ENCODE measurements around the gene CFAP99. TPM values are rescaled to one million over a fixed set of nuclear protein-coding genes. Genes with fewer than 3 reads are reported as not detected.

CFAP99 gene
- total and polyA plus RNA-seq, 9 of the 15 experiments (the other 6 are each of a cell fraction or from before 2014, with no cell fraction given) = 0.07 to 0.18 (median 0.09) TPM; not detected in 6

DNA sequence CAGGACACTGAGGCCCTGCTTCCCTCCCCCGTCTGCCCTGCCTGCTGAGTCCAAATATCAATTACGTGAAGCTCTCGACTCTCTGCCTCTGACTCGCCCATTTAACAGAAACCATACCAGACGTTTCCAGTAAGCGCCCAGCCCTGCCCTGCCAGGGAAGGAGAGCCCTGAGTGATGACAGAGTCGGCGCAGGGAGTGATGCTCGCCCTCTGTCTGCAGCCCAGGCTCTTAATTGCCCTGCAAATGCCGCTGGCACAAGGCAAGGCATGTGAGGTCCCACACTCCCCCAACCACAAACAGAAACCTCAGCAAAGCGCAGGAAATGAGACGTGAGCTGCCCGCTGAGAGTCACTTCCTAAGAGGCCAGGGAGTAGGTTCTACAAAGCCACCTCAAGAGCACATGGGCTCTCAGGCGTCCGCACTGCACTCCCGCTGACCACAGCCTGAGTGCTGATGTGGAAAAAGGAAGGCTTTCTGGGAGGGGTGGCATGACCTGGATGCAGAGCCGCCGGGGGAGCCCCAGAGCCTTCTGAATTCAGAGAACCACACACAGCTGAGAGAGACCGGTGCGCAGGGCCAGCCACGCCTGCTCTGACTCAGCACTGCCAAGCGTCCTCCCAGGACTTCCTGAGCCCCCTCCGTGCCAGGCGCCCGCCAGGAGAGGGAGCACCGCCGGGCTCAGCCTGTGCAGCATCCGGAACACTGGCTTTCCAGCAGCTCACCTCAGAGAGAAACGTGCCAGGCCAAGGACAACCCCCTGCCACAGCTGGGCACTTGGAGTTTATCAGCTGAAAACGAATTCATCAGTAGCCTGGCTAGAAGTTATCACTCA lies 5.7 kb upstream of the CFAP99 start (continued):
- TF ChIP-seq NR2C1 (IDR thresholded peaks at IDR 0.05) (no peak; the same call in none of the 2 replicates), NR2C1 (tag; IDR thresholded peaks at IDR 0.05) (no peak), HNRNPK (IDR thresholded peaks at IDR 0.05; ENCODE audit: low read depth, low read length, poor library complexity, severe bottlenecking) (no peak), SMAD4 (CRISPR knock-in tag; conservative IDR thresholded peaks at IDR 0.05) (no peak; the same call in none of the 2 replicates), NUFIP1 (IDR thresholded peaks at IDR 0.05; ENCODE audit: partially characterized antibody) (no peak), ZNF134 (CRISPR knock-in tag; conservative IDR thresholded peaks at IDR 0.05) (no peak), CEBPG (CRISPR knock-in tag; IDR thresholded peaks at IDR 0.05) (no peak; the same call in 1 of the 2 replicates), CEBPG (tag; conservative IDR thresholded peaks at IDR 0.05 in 1 of 2, IDR thresholded peaks at IDR 0.05 in 1 of 2) (no peak), ZNF75A (CRISPR knock-in tag; IDR thresholded peaks at IDR 0.05) (no peak), HDAC1 (IDR thresholded peaks at IDR 0.05) (peak in 1 of 2 experiments; percentile 66; a peak in 1 of 4 replicates), TAL1 (IDR thresholded peaks at IDR 0.05) (no peak), SRF (CRISPR knock-in tag; IDR thresholded peaks at IDR 0.05) (no peak), CBX1 (IDR thresholded peaks at IDR 0.05; ENCODE audit: low read depth) (peak; percentile 60; the same call in 1 of the 2 replicates), ZNF347 (CRISPR knock-in tag; IDR thresholded peaks at IDR 0.05; ENCODE audit: low read depth) (no peak), MAFK (IDR thresholded peaks at IDR 0.05; ENCODE audit: low read length) (peak; percentile 75), BMI1 (IDR thresholded peaks at IDR 0.05; ENCODE audit: low read length) (no peak), ZNF253 (CRISPR knock-in tag; conservative IDR thresholded peaks at IDR 0.05) (no peak)
- TF ChIP-seq, protein P1, sequence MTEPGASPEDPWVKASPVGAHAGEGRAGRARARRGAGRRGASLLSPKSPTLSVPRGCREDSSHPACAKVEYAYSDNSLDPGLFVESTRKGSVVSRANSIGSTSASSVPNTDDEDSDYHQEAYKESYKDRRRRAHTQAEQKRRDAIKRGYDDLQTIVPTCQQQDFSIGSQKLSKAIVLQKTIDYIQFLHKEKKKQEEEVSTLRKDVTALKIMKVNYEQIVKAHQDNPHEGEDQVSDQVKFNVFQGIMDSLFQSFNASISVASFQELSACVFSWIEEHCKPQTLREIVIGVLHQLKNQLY (CRISPR knock-in tag; conservative IDR thresholded peaks at IDR 0.05) = no peak
- TF ChIP-seq, protein P2, sequence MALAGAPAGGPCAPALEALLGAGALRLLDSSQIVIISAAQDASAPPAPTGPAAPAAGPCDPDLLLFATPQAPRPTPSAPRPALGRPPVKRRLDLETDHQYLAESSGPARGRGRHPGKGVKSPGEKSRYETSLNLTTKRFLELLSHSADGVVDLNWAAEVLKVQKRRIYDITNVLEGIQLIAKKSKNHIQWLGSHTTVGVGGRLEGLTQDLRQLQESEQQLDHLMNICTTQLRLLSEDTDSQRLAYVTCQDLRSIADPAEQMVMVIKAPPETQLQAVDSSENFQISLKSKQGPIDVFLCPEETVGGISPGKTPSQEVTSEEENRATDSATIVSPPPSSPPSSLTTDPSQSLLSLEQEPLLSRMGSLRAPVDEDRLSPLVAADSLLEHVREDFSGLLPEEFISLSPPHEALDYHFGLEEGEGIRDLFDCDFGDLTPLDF (CRISPR knock-in tag; IDR thresholded peaks at IDR 0.05) = no peak
- TF ChIP-seq, protein P3, sequence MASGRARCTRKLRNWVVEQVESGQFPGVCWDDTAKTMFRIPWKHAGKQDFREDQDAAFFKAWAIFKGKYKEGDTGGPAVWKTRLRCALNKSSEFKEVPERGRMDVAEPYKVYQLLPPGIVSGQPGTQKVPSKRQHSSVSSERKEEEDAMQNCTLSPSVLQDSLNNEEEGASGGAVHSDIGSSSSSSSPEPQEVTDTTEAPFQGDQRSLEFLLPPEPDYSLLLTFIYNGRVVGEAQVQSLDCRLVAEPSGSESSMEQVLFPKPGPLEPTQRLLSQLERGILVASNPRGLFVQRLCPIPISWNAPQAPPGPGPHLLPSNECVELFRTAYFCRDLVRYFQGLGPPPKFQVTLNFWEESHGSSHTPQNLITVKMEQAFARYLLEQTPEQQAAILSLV (tag; IDR thresholded peaks at IDR 0.05) = no peak
- TF ChIP-seq, protein P4, sequence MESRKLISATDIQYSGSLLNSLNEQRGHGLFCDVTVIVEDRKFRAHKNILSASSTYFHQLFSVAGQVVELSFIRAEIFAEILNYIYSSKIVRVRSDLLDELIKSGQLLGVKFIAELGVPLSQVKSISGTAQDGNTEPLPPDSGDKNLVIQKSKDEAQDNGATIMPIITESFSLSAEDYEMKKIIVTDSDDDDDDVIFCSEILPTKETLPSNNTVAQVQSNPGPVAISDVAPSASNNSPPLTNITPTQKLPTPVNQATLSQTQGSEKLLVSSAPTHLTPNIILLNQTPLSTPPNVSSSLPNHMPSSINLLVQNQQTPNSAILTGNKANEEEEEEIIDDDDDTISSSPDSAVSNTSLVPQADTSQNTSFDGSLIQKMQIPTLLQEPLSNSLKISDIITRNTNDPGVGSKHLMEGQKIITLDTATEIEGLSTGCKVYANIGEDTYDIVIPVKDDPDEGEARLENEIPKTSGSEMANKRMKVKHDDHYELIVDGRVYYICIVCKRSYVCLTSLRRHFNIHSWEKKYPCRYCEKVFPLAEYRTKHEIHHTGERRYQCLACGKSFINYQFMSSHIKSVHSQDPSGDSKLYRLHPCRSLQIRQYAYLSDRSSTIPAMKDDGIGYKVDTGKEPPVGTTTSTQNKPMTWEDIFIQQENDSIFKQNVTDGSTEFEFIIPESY (CRISPR knock-in tag; IDR thresholded peaks at IDR 0.05) = peak; percentile 49; the same call in 1 of the 2 replicates
- TF ChIP-seq, protein P5, sequence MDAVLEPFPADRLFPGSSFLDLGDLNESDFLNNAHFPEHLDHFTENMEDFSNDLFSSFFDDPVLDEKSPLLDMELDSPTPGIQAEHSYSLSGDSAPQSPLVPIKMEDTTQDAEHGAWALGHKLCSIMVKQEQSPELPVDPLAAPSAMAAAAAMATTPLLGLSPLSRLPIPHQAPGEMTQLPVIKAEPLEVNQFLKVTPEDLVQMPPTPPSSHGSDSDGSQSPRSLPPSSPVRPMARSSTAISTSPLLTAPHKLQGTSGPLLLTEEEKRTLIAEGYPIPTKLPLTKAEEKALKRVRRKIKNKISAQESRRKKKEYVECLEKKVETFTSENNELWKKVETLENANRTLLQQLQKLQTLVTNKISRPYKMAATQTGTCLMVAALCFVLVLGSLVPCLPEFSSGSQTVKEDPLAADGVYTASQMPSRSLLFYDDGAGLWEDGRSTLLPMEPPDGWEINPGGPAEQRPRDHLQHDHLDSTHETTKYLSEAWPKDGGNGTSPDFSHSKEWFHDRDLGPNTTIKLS (IDR thresholded peaks at IDR 0.05; ENCODE audit: borderline replicate concordance, low read depth) = peak; percentile 73; the same call in 1 of the 2 replicates

All from K562 (cell line).